Measurements from ENCODE around the gene SH3RF3.

DNA sequence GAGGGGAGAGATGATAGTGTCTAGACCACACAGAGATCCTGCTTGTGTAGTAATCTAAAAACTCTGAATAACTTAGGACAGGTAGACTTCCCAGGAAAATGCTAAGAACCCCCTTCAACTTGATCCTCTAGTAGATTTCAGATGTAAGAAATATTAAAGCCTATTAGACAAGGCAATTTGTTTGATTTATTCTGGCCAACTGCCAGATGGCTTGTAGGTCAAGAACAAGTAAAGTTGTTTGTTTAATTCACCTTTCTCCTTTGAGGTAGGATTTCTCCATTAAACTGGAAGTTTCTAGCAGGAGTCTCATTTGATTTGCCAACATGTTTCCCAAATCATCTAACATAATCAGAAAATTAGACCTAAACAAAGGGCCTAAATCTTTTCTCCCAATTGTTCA lies 48.6 kb downstream of the SH3RF3 start:
- TF ChIP-seq, protein P1, sequence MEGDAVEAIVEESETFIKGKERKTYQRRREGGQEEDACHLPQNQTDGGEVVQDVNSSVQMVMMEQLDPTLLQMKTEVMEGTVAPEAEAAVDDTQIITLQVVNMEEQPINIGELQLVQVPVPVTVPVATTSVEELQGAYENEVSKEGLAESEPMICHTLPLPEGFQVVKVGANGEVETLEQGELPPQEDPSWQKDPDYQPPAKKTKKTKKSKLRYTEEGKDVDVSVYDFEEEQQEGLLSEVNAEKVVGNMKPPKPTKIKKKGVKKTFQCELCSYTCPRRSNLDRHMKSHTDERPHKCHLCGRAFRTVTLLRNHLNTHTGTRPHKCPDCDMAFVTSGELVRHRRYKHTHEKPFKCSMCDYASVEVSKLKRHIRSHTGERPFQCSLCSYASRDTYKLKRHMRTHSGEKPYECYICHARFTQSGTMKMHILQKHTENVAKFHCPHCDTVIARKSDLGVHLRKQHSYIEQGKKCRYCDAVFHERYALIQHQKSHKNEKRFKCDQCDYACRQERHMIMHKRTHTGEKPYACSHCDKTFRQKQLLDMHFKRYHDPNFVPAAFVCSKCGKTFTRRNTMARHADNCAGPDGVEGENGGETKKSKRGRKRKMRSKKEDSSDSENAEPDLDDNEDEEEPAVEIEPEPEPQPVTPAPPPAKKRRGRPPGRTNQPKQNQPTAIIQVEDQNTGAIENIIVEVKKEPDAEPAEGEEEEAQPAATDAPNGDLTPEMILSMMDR (IDR thresholded peaks at IDR 0.05), result no peak
- no peak for TF ChIP-seq POLR2A (IDR thresholded peaks at IDR 0.05)
